A549 (cell line): Measurements from ENCODE around the gene ZNF469. TPM values are rescaled to one million over a fixed set of nuclear protein-coding genes. Genes with fewer than 3 reads are reported as not detected.
"Not testable (repeated sequence)": the region's sequence is repeated elsewhere in the genome, so short reads cannot be mapped to it uniquely, and the experiment has no call there.

Experiments used
- ATAC-seq, 2 experiments: fragments of 200-7000 bp in 1 of 2; fragments of >200 bp in 1 of 2; cut with Nextera tagmentation in 1 of 2; cut with Tn5 transposase in 1 of 2; 3 replicates each; pipeline versions ENCODE4 v1.8.0 to v1.9.1; 2018 to 2020; ENCODE audit warnings: mild to moderate bottlenecking in 1 of 2, moderate library complexity in 1 of 2
- CTCF ChIA-PET: fragments of 300-600 bp; sonication (Branson Sonifier 250); formaldehyde crosslinking; extraction: SDS; loops from one replicate; lab custom pipeline; 2021; ENCODE audit warnings: antibody characterized with exemption, inconsistent platforms; lab: Yijun Ruan, JAX
- POLR2A ChIA-PET: fragments of 350-600 bp; formaldehyde crosslinking; extraction: SDS; loops from one replicate; lab custom pipeline; 2021; ENCODE audit warnings: antibody characterized with exemption, inconsistent platforms; lab: Yijun Ruan, JAX
- DNase-seq, 2 experiments: peaks; one replicate each; pipeline versions ENCODE4 v3.0.0 to v3.0.0-alpha.2; 2011 to 2016; ENCODE audit warnings: low read depth in 1 of 2, low spot score in 1 of 2
- FAIRE-seq: peaks from 2 replicates; lab custom pipeline; 2011; peaks lifted over from hg19 to GRCh38; lab: Jason Lieb, UNC
- H3K27ac ChIP-seq, 2 experiments: fragments of >200 bp; sonication (Bioruptor Twin); formaldehyde crosslinking; 3 replicates each; pipeline ENCODE4 v1.5.1; 2016 to 2017
- H3K4me1 ChIP-seq: fragments of >200 bp; sonication (Bioruptor Twin); formaldehyde crosslinking; 3 replicates; pipeline ENCODE4 v1.6.1; 2016
- H3K4me2 ChIP-seq: fragments of >200 bp; sonication (Bioruptor Twin); formaldehyde crosslinking; 3 replicates; pipeline ENCODE4 v1.6.1; 2016
- H3K4me3 ChIP-seq: fragments of >200 bp; sonication (Bioruptor Twin); formaldehyde crosslinking; 3 replicates; pipeline ENCODE4 v1.5.1; 2016
- H3K9me3 ChIP-seq: fragments of >200 bp; sonication (Bioruptor Twin); formaldehyde crosslinking; 3 replicates; pipeline ENCODE4 v1.6.1; 2016
- CBX2 ChIP-seq: fragments of 200-600 bp; sonication (generic); IDR thresholded peaks from 2 replicates; pipeline ENCODE4 v1.6.1; 2016; ENCODE audit warnings: low read depth, mild to moderate bottlenecking, borderline replicate concordance
- CEBPB ChIP-seq, 2 experiments: fragments of >200 bp in 1 of 2; sonication (Bioruptor Twin) in 1 of 2; formaldehyde crosslinking in 1 of 2; IDR thresholded peaks; 2 replicates each; pipeline ENCODE4 v1.6.1; 2012 to 2016
- EHMT2 ChIP-seq: fragments of 200-600 bp; sonication (generic); IDR thresholded peaks from 2 replicates; pipeline ENCODE4 v1.6.1; 2016; ENCODE audit warnings: antibody characterized with exemption, low read depth, mild to moderate bottlenecking, moderate library complexity
- HOXB5 ChIP-seq: fragments of 250-450 bp; sonication (Bioruptor Pico); IDR thresholded peaks from 2 replicates; pipeline ENCODE4 v1.5.0; 2020; ENCODE audit warnings: mild to moderate bottlenecking, moderate library complexity
- JUN ChIP-seq, 2 experiments: fragments of >200 bp; sonication (Bioruptor Twin); formaldehyde crosslinking; IDR thresholded peaks; 2 replicates in 1 of 2; 3 replicates in 1 of 2; pipeline ENCODE4 v1.6.1; 2016 to 2017
- KDM1A ChIP-seq: fragments of 200-600 bp; sonication (generic); IDR thresholded peaks from 2 replicates; pipeline ENCODE4 v1.6.1; 2016; ENCODE audit warnings: low read depth, mild to moderate bottlenecking
- KDM5A ChIP-seq: fragments of 200-600 bp; sonication (generic); IDR thresholded peaks from 2 replicates; pipeline ENCODE4 v1.6.1; 2016; ENCODE audit warnings: antibody characterized with exemption, mild to moderate bottlenecking
- MAFK ChIP-seq: fragments of 450-650 bp; IDR thresholded peaks from 2 replicates; pipeline ENCODE4 v1.6.1; 2014; ENCODE audit not compliant: partially characterized antibody
- MAZ ChIP-seq: fragments of 150-350 bp; IDR thresholded peaks from 2 replicates; pipeline ENCODE4 v1.6.1; 2014; ENCODE audit warnings: antibody characterized with exemption, low read depth, low read length, borderline replicate concordance
- NFE2L2 ChIP-seq: fragments of 150-350 bp; conservative IDR thresholded peaks from 2 replicates; pipeline ENCODE4 v1.6.1; 2014; ENCODE audit warnings: low read length
- NR3C1 ChIP-seq: fragments of >200 bp; sonication (Bioruptor Twin); formaldehyde crosslinking; IDR thresholded peaks from 3 replicates; pipeline ENCODE4 v1.6.1; 2017
- PHF8 ChIP-seq: fragments of 200-600 bp; sonication (generic); IDR thresholded peaks from 2 replicates; pipeline ENCODE4 v1.6.1; 2016; ENCODE audit warnings: low read depth, mild to moderate bottlenecking, antibody characterized with exemption, moderate library complexity, borderline replicate concordance
- POLR2AphosphoS2 ChIP-seq: conservative IDR thresholded peaks from 2 replicates; pipeline ENCODE4 v1.6.1; 2012; ENCODE audit warnings: low read length, improper control_type of control experiment, inconsistent platforms
- SMC3 ChIP-seq: fragments of >200 bp; sonication (Bioruptor Twin); formaldehyde crosslinking; IDR thresholded peaks from 3 replicates; pipeline ENCODE4 v1.6.1; 2018; ENCODE audit warnings: inconsistent platforms
- TFCP2L1 ChIP-seq: fragments of 250-450 bp; sonication (Bioruptor Pico); IDR thresholded peaks from 2 replicates; pipeline ENCODE4 v1.5.0; 2021; ENCODE audit warnings: mild to moderate bottlenecking
- ZFP36 ChIP-seq: fragments of 450-650 bp; IDR thresholded peaks from 2 replicates; pipeline ENCODE4 v1.6.1; 2014; ENCODE audit warnings: borderline replicate concordance; ENCODE audit not compliant: partially characterized antibody
- whole genome bisulfite sequencing: methylation state at CpG from one replicate; pipeline ENCODE4 v1.1.6; 2017; ENCODE audit errors: missing lambda C conversion rate; 5-methylcytosine and 5-hydroxymethylcytosine counted together
- polyA plus RNA-seq, 4 experiments: library from polyadenylated mRNA; depleted of rRNA in 3 of 4; stranded (reverse); fragments of >200 nt; fragmentation: RNase III in 1 of 4; extraction: RNeasy Plus Mini Kit Qiagen cat#74134 plus additional on column Dnase treatment in 1 of 4; gene quantifications; 2 replicates in 3 of 4; 3 replicates in 1 of 4; pipeline ENCODE4 v1.2.3, GENCODE V29; 2011 to 2017
- TF ChIP-seq, protein P1 (sequence below): fragments of 250-450 bp; sonication (Bioruptor Pico); IDR thresholded peaks from 2 replicates; pipeline ENCODE4 v1.5.0; 2020; ENCODE audit warnings: low read depth, mild to moderate bottlenecking, moderate library complexity
- TF ChIP-seq, protein P2 (sequence below): fragments of >200 bp; sonication (Bioruptor Twin); formaldehyde crosslinking; IDR thresholded peaks from 3 replicates; pipeline ENCODE4 v1.6.1; 2016

Gene ZNF469
- polyA plus RNA-seq, 2 of the 4 experiments (the other 2 are of a cell fraction) = 0.47 to 4.4 TPM

DNA sequence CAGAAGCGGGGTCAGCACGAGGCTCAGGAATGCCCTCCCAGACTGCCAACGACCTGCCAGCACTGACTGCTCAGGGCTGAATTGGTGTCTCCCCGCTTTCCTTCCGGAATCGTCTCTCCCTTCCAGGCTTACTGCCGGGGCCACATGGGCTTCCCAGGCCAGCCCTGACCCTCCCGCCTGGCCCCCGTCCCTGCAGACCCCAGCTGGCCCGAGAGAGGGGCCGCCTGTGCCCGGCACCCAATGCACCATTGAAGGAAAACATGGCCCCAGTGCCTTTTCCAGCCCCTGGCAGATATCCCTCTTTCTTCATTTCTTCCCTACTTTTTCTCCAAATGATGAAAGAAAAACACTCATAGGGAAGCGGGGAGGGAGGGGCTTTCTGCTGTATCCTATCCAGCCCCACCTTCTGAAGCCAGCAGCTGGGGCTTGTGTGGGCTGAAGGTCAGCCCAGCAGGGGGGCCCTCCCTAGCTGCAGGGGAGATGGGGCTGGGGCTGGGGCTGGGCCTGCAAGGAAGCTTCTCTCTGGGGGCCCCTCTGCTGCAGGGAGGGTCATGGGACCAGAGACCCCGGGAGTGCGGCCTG is 25.9 kb downstream of the ZNF469 start:
- FAIRE-seq = no peak
- whole genome bisulfite sequencing = 90% methylated on average over 12 of the region's 15 CpGs
- no peak for DNase-seq
- no peak overlapping the region for H3K4me3 ChIP-seq
- TF ChIP-seq HOXB5 (CRISPR knock-in tag) (no peak), EHMT2 (no peak)
- POLR2A ChIA-PET = no interaction called here
- ATAC-seq = no peak
- CTCF ChIA-PET = no interaction called here
- peaks cover 5% of the 10 kb centered on the region; the same call in 1 of the 3 replicates for H3K4me1 ChIP-seq
- no peaks in the 10 kb centered on the region for H3K9me3 ChIP-seq
- 0 out of 6 replicates have a peak overlapping the region, but pooled peaks of 1 of the 2 experiments have one; percentile 15 for H3K27ac ChIP-seq
- no peak overlapping the region for H3K4me2 ChIP-seq

DNA sequence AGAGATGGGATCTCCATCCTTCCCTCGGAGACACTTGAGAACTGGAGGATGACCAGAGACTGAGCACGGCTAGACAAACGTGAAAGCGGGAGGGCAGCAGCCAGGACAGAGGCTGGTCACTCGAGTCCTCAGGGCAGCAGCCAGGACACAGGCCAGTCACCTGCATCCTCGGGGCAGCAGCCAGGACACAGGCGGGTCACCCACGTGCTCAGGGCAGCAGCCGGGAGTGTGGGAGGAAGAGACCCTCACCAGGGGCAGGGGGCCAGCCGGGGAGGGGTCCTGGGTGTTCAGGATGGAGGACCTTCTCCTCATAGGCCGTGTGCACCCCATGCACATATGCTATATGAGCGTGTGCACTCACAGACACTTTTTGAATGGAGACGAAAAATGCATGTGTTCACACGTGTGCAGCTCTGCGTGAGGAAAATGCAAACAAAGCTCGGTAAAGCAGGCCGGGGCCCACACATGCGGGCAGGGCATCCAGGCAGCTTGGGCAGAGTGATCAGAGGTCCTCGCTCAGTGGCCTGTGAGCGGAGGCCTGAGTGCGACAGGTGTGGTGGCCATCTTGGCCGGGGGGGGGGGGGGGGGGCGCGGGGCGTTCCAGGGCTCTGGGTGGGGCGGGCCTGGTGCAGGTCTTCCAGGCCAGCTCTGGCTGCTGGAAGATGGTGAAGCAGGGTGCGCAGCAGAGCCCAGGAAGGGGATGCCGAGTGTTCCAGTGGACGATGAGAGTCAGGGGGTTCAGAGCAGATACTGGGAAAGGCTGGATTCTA is 26.7 kb downstream of the ZNF469 start:
- Histone ChIP-seq H3K4me3 (no peak overlapping the region), H3K4me1 (no peaks in the 10 kb centered on the region), H3K9me3 (no peaks in the 10 kb centered on the region), H3K27ac (no peak overlapping the region)
- WGBS = 91% methylated on average over 22 of the region's 29 CpGs
- POLR2A ChIA-PET = no interaction called here
- TF ChIP-seq CEBPB (IDR thresholded peaks at IDR 0.05) (no peak), NR3C1 (no peak), KDM5A (no peak), KDM1A (no peak), PHF8 (no peak), HOXB5 (CRISPR knock-in tag) (no peak), POLR2AphosphoS2 (no peak), MAFK (no peak), CBX2 (no peak), NFE2L2 (no peak), MAZ (no peak)
- TF ChIP-seq, protein P1, sequence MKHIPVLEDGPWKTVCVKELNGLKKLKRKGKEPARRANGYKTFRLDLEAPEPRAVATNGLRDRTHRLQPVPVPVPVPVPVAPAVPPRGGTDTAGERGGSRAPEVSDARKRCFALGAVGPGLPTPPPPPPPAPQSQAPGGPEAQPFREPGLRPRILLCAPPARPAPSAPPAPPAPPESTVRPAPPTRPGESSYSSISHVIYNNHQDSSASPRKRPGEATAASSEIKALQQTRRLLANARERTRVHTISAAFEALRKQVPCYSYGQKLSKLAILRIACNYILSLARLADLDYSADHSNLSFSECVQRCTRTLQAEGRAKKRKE (CRISPR knock-in tag) = no peak
- TF ChIP-seq, protein P2, sequence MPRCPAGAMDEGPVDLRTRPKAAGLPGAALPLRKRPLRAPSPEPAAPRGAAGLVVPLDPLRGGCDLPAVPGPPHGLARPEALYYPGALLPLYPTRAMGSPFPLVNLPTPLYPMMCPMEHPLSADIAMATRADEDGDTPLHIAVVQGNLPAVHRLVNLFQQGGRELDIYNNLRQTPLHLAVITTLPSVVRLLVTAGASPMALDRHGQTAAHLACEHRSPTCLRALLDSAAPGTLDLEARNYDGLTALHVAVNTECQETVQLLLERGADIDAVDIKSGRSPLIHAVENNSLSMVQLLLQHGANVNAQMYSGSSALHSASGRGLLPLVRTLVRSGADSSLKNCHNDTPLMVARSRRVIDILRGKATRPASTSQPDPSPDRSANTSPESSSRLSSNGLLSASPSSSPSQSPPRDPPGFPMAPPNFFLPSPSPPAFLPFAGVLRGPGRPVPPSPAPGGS = no peak
- TF ChIP-seq, all 56 proteins: peak for 0
- FAIRE-seq (no peak), DNase-seq (no peak), ATAC-seq (no peak)
- CTCF ChIA-PET = no interaction called here
- no peak overlapping the region for H3K4me2 ChIP-seq

DNA sequence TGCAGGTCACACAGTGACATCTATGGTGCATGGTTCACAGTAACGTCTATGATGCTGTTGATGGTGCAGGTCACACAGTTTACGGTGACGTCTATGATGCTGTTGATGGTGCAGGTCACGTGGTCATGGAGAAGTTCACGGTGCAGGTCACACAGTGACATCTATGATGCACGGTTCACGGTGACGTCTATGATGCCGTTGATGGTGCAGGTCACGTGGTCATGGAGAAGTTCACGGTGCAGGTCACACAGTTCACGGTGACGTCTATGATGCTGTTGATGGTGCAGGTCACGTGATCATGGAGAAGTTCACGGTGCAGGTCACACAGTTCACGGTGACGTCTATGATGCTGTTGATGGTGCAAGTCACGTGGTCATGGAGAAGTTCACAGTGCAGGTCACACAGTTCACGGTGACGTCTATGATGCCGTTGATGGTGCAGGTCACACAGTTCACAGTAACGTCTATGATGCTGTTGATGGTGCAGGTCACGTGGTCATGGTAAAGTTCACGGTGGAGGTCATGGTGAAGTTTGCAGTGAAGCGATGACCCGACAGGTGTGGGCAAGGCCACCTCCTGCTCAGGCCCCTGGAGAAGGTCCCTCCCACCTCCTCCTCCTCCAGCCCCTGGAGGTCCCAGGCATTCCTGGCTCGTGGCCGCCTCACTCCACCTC is 27.7 kb downstream of the ZNF469 start:
- DNase-seq, H3K9me3 ChIP-seq, H3K27ac ChIP-seq, POLR2A ChIA-PET, H3K4me1 ChIP-seq, ATAC-seq, H3K4me2 ChIP-seq, CTCF ChIA-PET, H3K4me3 ChIP-seq: not testable (repeated sequence)
- FAIRE-seq = peak; percentile 7
- WGBS = 93% methylated on average over 28 of the region's 28 CpGs

DNA sequence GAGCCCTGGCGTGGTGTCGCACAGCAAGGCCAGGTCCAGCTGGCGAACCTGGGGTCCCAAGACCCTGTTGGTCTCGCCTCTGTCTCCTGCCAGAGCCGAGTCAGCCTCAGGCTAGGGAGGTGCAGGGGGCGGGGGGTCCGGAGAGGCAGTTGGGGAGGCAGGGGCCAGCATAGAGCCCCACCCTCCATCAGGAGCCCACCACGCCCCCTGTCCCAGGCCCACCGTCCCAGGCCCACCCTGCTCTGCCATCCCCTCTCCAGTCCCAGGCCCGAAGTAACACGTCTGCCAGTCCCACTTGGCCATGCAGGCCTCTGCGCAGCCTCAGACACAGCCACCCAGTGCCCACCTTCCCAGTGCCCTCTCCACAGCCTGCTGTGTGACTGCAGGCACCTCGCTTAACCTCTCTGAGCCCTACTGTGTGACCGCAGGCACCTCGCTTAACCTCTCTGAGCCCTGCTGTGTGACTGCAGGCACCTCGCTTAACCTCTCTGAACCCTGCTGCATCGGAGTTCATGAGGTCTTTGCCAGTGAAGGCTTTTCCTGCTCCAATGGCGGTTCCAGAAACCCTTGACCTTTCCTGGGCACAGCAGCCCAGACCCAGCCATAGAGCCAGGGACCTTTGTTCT is 29.3 kb downstream of the ZNF469 start:
- WGBS = 95% methylated on average over 10 of the region's 18 CpGs
- ChIA-PET POLR2A (no interaction called here), CTCF (interaction anchor here (0.6 to 1.3 kb wide), 2 partner anchors 28 to 277 kb away, joined by 3 read pairs; no protein-coding TSS in a partner anchor)
- Histone ChIP-seq H3K4me1 (no peaks in the 10 kb centered on the region), H3K4me3 (no peak overlapping the region), H3K27ac (no peak overlapping the region), H3K9me3 (no peaks in the 10 kb centered on the region), H3K4me2 (no peak overlapping the region)
- no peak for DNase-seq
- no peak for FAIRE-seq
- ATAC-seq = no peak
- TF ChIP-seq ZFP36 (peak; percentile 99), JUN (IDR thresholded peaks at IDR 0.05) (peak in 1 of 2 experiments; percentile 55; a peak in 1 of 5 replicates), TFCP2L1 (CRISPR knock-in tag) (0 out of 2 replicates have a peak, but pooled peaks have one; percentile 43), SMC3 (no peak)
